Stimulated activated CD4-positive, alpha-beta T cell treated with anti-CD3 and anti-CD28 coated beads, Interleukin-15, amount 100 ng/mL, for 24 hours (primary cell): ENCODE results near the gene RCOR1.
"Not testable (repeated sequence)": the region's sequence is repeated elsewhere in the genome, so short reads cannot be mapped to it uniquely, and the experiment has no call there.

Experiments used
- DNase-seq: peaks from one replicate; pipeline ENCODE4 v3.0.0-alpha.2; 2020

The RCOR1 gene

GRCh38 chr14:102571478-102572042 is 20.9 kb upstream of the RCOR1 start:
- DNase-seq = no peak

- DNase-seq = not testable (repeated sequence)
Observed at GRCh38 chr14:102573161-102573560, 19.3 kb upstream of the RCOR1 start.

DNA sequence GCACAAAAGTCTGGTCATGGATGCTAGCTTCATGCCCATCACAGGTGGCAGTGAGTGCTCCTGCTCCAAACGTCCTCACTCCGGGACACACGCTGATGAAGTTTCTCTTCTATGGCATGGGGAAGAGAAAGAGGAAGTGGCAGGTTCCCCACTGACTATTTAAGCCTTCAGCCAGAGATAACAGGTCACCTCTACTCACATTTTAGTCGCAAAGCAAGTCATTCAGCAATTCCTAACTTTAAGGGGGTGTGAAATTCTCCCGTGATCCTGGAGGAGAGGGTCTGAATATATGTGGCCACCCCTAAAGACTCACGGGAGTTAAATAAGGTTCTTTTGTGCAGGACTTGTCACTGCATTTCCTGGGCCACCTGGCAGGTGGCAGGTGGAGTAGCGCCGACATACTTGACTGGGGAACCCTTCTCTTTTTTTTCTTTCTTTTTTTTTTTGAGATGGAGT is 18.8 kb upstream of the RCOR1 start:
- DNase-seq = no peak

GRCh38 chr14:102574281-102575159 is 17.9 kb upstream of the RCOR1 start:
- no peak for DNase-seq

DNA sequence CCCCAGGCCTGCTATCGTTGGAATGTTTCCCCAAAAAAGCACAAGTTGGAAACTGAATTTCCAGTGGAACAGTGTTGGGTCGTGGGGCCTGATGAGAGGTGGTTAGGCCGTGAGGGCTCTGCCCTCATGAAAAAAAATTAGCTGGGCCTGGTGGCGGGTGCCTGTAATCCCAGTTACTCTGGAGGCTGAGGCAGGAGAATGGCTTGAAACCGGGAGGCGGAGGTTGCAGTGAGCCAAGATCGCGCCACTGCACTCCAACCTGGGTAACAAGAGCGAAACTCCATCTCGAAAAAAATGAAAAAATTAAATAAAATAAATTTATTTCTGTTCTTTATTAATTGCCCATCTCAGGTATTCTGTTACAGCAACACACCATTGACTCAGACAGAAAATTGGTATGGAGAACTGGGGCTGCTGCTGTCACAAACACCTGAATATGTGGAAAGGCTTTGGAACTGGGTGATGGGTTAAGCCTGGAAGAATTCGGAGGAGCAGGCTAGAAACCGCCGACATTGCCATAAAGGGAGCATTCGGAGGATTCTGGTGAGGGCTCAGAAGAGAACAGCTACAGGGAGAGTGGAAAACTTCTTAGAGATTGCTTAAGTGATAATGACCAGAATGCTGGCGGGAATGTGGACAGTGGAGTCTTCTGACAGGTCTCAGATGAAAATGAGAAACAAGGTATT is 17.1 kb upstream of the RCOR1 start:
- DNase-seq = no peak

GRCh38 chr14:102575846-102576428 is 16.5 kb upstream of the RCOR1 start:
- DNase-seq = not testable (repeated sequence)

DNA sequence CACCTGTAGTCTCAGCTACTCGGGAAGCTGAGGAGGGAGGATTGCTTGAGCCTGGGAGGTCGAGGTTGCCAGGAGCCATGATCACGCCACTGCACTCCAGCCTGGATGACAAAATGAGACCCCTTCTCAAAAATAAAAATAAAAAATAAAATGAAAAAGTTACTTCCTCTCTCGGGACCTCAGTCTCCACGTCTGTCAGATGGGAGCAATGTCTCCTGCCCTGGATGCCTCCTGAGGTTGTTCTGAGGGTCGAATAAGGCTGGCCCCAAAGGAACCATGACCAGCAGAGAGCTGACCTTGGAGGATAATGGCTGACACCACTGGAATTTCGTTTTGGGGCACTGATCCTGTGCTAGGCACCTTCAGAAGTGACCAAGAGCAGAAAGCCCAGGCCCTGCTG is 13.6 kb upstream of the RCOR1 start:
- DNase-seq = no peak

GRCh38 chr14:102579696-102580549 is 12.5 kb upstream of the RCOR1 start:
- DNase-seq = no peak

DNA sequence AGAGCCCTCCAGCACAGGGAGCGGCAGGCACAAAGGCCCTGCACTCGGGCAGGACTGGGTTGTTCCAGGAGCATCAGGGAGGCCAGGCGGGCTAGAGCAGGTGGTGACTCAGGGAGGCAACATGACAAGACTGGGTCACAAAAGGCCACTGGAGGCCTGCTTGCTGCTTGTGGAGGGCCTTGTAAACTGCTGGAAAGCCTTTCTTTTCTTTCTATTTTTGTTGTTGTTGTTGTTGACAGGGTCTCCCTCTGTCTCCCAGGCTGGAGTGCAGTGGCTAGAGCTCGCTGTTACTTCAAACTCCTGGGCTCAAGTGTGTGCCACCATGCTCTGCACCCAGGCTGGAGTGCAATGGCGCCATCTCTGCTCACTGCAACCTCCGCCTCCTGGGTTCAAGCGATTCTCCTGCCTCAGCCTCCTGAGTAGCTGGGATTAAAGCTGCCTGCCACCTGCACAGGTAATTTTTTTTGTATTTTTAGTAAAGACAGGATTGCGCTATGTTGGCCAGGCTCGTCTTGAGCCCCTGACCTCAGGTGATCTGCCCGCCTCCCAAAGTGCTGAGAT is 11.8 kb upstream of the RCOR1 start:
- no peak for DNase-seq

- no peak for DNase-seq
Observed at GRCh38 chr14:102581193-102581592, 11.3 kb upstream of the RCOR1 start.

DNA sequence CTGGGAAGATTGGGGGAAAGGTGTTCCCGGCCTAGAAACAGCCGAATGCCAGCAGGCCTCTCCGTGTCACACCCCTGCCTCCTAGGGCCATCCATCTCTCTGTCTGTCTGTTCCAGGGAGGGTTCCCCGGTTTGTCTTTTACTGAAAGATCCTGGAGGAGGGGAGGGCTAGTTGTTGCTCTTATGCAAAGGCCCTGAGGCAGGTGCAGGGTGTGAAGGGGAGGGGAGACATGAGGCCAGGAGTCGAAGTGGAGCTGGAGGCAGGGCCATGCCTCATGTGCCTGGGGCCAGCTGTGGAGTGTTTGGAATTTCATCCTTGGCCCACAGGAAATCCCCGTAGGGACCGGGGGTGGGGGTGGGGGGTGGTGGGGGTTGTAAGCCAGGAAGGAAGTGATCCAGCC is 8.7 kb upstream of the RCOR1 start:
- no peak for DNase-seq

GRCh38 chr14:102584871-102585869 is 7.3 kb upstream of the RCOR1 start:
- DNase-seq = no peak

GRCh38 chr14:102586420-102587104 is 5.9 kb upstream of the RCOR1 start:
- DNase-seq = no peak

- DNase-seq = no peak
Observed at GRCh38 chr14:102588821-102589220, 3.6 kb upstream of the RCOR1 start.

DNA sequence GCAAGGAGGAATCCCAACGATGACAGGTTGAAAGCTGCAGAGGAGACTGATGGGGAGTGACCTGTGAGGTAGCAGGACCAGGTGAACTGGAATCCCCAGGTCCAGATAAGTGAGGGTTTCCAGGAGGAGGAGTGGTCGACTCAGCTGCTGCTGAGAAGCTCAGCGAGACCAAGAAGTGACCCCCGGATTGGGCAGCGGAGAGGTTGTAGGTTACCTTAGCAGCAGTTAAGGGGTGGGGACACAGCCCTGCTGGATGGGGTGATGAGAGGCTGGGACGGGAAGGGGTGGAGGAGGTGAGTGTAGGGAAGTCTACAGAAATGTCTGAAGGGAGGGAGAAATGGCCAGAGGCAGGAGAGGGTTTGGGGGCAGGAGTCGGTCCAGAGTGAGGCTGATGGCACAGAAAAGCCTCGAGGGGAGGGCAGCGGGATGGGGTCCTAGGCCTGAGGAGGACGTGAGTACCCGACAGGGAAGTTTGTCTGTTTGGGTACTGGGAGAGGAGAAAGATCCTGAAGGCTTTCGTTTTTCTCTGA is 2.6 kb upstream of the RCOR1 start:
- DNase-seq = no peak

DNA sequence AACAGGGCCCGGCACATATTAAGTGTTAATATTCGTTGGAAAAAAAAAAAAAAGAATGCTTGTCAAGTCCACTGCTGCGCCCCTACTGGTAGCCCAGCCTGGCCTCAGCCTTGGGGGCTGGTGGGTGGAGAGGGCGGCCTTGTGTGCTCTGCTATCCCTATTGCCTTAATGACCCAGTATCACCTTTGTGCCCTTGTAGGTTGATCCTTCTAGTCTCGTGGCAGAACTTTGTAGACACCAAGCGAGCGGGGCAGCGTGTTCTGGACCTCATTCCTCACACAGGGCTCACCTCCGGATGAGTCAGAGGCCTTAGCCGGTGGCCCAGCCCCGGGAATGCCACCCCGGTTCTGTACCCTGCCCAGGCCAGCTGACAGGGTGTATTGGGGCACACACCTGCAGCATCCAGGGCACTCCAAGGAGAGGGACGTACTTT is 1.8 kb upstream of the RCOR1 start:
- no peak for DNase-seq

DNA sequence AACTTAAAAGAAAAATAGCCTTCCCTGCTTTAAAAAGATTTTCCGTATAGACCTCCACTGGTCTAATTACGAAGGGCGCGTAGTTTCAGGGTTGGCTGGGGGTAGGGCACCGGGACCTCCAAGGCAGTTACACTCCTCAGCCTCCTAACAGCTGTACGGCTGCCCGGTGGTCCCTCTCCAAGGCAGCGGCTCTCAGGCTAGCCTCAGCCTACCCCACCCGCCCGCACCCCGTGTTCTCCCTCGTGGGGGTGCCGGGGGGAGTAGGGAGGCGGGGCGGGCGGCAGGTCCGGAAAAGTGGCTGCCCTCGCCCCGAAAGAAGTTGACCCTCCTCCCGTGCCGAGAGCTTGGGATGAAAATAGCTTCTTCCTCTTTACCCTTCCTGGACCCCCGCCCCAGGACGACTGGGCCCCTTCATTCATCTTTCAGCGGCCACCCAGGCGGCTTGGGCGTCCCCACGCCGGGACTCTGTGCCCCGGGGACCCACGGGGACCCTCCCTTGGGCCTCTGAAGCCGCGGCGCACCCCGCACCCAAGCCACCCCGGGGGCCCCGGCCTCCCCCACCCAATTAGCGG is 991 bp upstream of the RCOR1 start:
- peak; percentile 36 for DNase-seq

GRCh38 chr14:102592763-102593060 is 263 bp downstream of the RCOR1 start:
- DNase-seq = no peak

GRCh38 chr14:102593061-102593824 is 794 bp downstream of the RCOR1 start:
- DNase-seq = peak; percentile 67
